ENCODE data around the gene CUX1. TPM values are rescaled to one million over a fixed set of nuclear protein-coding genes. Genes with fewer than 3 reads are reported as not detected.
A peak's percentile ranks its signal among the peaks of the same experiment; 100 is the strongest.
"Not testable (repeated sequence)": the region's sequence is repeated elsewhere in the genome, so short reads cannot be mapped to it uniquely, and the experiment has no call there.

The CUX1 gene
- total and polyA plus RNA-seq, 4 donors, result 40.5 to 138 (median 69.1) TPM

DNA sequence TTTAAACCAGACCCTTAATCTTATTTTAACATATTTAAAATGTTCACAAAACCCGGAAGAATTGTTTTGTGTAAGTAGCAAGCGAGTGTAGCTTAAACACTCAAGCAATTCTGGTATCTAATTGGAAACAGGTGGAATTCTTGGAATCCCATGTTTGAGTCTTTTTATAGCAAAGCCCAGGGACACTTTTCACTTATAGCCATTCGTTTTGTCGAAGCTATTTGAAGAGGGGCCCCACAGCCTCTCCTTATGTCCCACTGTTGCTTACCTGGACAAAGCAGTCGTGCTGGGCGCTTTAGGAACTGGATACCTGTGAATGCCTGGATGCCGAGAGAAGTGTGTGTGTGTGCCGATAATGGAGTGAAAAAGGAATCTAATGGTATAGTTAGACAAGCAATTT, 3.3 kb downstream of the CUX1 start:
- Histone ChIP-seq H3K27me3 (ENCODE audit: control insufficient read depth in 3 of 3, insufficient read depth in 3 of 3, low read length in 2 of 3) (no peaks in the 10 kb centered on the region), H3K9me3 (ENCODE audit: control insufficient read depth in 4 of 4, insufficient read depth in 3 of 4, low read length in 3 of 4) (no peaks in the 10 kb centered on the region), H3K4me3 (no peak overlapping the region), H3K9ac (ENCODE audit: insufficient read depth in 1 of 2, low read length in 2 of 2) (no peak overlapping the region), H3K36me3 (ENCODE audit: control insufficient read depth in 4 of 4, insufficient read depth in 4 of 4, low read length in 4 of 4) (no peaks in the 10 kb centered on the region), H3K4me1 (ENCODE audit: control insufficient read depth in 5 of 5, insufficient read depth in 5 of 5, low read length in 5 of 5) (peaks cover 10 to 28% (median 10%) of the 10 kb centered on the region in 5 donors), H3K27ac (ENCODE audit: low read depth in 1 of 2, low read length in 1 of 2) (no peak overlapping the region)
- 64 to 87% methylated on average over 8 of the region's 8 CpGs for WGBS, 2 donors
- no peak for ATAC-seq (ENCODE audit: insufficient read depth, low FRiP score)
- TF ChIP-seq, protein P1, sequence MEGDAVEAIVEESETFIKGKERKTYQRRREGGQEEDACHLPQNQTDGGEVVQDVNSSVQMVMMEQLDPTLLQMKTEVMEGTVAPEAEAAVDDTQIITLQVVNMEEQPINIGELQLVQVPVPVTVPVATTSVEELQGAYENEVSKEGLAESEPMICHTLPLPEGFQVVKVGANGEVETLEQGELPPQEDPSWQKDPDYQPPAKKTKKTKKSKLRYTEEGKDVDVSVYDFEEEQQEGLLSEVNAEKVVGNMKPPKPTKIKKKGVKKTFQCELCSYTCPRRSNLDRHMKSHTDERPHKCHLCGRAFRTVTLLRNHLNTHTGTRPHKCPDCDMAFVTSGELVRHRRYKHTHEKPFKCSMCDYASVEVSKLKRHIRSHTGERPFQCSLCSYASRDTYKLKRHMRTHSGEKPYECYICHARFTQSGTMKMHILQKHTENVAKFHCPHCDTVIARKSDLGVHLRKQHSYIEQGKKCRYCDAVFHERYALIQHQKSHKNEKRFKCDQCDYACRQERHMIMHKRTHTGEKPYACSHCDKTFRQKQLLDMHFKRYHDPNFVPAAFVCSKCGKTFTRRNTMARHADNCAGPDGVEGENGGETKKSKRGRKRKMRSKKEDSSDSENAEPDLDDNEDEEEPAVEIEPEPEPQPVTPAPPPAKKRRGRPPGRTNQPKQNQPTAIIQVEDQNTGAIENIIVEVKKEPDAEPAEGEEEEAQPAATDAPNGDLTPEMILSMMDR (IDR thresholded peaks at IDR 0.05; ENCODE audit: control extremely low read depth, extremely low read depth), result no peak
- DNase-seq, result no peak

DNA sequence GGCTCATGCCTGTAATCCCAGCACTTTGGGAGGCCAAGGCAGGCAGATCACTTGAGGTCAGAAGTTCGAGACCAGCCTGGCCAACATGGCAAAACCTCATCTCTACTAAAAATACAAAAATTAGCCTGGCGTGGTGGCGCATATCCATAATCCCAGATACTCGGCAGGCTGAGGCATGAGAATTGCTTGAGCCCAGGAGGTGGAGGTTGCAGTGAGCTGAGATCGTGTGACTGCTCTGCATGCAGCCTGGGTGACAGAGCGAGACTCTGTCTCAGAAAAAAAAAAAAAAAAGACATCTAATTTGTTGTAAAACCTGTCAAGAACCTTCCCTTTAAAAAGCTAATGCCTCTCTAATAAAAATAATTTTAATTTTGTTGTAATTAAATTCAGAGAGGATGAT, 5.2 kb downstream of the CUX1 start:
- ATAC-seq (ENCODE audit: insufficient read depth, low FRiP score); H3K27ac ChIP-seq (ENCODE audit: low read depth in 1 of 2, low read length in 1 of 2); DNase-seq; H3K27me3 ChIP-seq (ENCODE audit: control insufficient read depth in 3 of 3, insufficient read depth in 3 of 3, low read length in 2 of 3); H3K4me3 ChIP-seq; H3K36me3 ChIP-seq (ENCODE audit: control insufficient read depth in 4 of 4, insufficient read depth in 4 of 4, low read length in 4 of 4); H3K9ac ChIP-seq (ENCODE audit: insufficient read depth in 1 of 2, low read length in 2 of 2); H3K9me3 ChIP-seq (ENCODE audit: control insufficient read depth in 4 of 4, insufficient read depth in 3 of 4, low read length in 3 of 4): not testable (repeated sequence)
- 84 to 87% methylated on average over 6 of the region's 6 CpGs for WGBS, 2 donors
- H3K4me1 ChIP-seq (ENCODE audit: control insufficient read depth in 5 of 5, insufficient read depth in 5 of 5, low read length in 5 of 5), result peaks cover 10 to 24% (median 16%) of the 10 kb centered on the region in 5 donors

DNA sequence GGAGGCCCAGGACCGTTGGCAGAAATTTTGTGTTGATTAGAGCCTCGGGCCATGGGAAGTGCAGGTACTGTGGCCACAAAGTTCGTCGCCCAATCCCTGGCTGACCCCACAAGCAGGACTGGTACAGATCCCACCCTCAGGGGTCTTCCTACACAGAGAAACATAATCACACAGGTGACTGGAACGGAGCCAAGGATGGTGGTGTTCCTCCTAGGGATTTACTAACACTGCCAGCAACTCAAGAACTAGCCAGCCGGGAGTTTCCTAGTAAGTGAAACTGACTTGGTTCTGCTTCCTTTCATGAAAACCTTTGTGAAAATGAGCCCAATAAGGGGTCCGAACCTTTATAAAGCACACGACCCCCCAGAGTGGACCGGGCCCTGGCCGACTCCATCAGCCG, 5.7 kb downstream of the CUX1 start:
- no peak for ATAC-seq (ENCODE audit: insufficient read depth, low FRiP score)
- WGBS, 2 donors, result 55 to 59% methylated on average over 11 of the region's 11 CpGs
- Histone ChIP-seq H3K36me3 (ENCODE audit: control insufficient read depth in 4 of 4, insufficient read depth in 4 of 4, low read length in 4 of 4) (no peaks in the 10 kb centered on the region), H3K27ac (ENCODE audit: low read depth in 1 of 2, low read length in 1 of 2) (peak overlapping the region in 1 of 2 donors; percentile 77), H3K9ac (ENCODE audit: insufficient read depth in 1 of 2, low read length in 2 of 2) (no peak overlapping the region), H3K27me3 (ENCODE audit: control insufficient read depth in 3 of 3, insufficient read depth in 3 of 3, low read length in 2 of 3) (no peaks in the 10 kb centered on the region), H3K4me3 (no peak overlapping the region), H3K4me1 (ENCODE audit: control insufficient read depth in 5 of 5, insufficient read depth in 5 of 5, low read length in 5 of 5) (peaks cover 10 to 20% (median 16%) of the 10 kb centered on the region in 5 donors), H3K9me3 (ENCODE audit: control insufficient read depth in 4 of 4, insufficient read depth in 3 of 4, low read length in 3 of 4) (no peaks in the 10 kb centered on the region)
- TF ChIP-seq, protein P1 (IDR thresholded peaks at IDR 0.05; ENCODE audit: control extremely low read depth, extremely low read depth), result no peak
- DNase-seq, result no peak

DNA sequence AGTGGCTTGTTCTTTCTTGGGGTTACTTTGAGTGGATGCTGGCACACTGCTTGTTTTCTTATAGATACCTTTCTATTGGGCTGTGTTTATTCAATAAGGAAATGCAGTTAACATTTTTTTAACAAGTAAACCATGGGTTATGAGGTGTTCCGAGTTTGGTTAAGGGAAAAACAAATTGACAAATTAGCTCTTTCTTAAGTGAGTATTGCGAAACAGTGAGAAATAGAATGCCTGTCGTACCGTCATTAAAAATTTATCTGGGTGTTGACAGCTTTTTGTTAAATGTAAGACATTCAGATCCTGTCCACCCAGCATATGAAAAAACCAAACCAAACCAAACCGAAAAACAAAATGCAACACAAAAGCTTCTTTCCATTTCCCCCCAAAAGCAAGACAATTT, 6.2 kb downstream of the CUX1 start:
- H3K4me3 ChIP-seq, result no peak overlapping the region
- H3K4me1 ChIP-seq (ENCODE audit: control insufficient read depth in 5 of 5, insufficient read depth in 5 of 5, low read length in 5 of 5), result peaks cover 7 to 16% (median 15%) of the 10 kb centered on the region in 5 donors
- ATAC-seq (ENCODE audit: insufficient read depth, low FRiP score) (no peak), DNase-seq (no peak)
- H3K27me3 ChIP-seq (ENCODE audit: control insufficient read depth in 3 of 3, insufficient read depth in 3 of 3, low read length in 2 of 3), result no peaks in the 10 kb centered on the region
- WGBS, 2 donors, result 40 to 43% methylated on average over 5 of the region's 5 CpGs
- no peaks in the 10 kb centered on the region for H3K9me3 ChIP-seq (ENCODE audit: control insufficient read depth in 4 of 4, insufficient read depth in 3 of 4, low read length in 3 of 4)
- H3K36me3 ChIP-seq (ENCODE audit: control insufficient read depth in 4 of 4, insufficient read depth in 4 of 4, low read length in 4 of 4), result no peaks in the 10 kb centered on the region
- H3K9ac ChIP-seq (ENCODE audit: insufficient read depth in 1 of 2, low read length in 2 of 2), result no peak overlapping the region
- H3K27ac ChIP-seq (ENCODE audit: low read depth in 1 of 2, low read length in 1 of 2), result peak overlapping the region in 1 of 2 donors; percentile 77
- TF ChIP-seq, protein P1 (IDR thresholded peaks at IDR 0.05; ENCODE audit: control extremely low read depth, extremely low read depth), result no peak
